ENCODE results near the gene PDE9A.

Gene PDE9A

GRCh38 chr21:42642219-42642745, 11.1 kb upstream of the PDE9A start:
- DNase-seq (ENCODE audit: low read depth in 2 of 2) = no peak

GRCh38 chr21:42644223-42645208, 8.9 kb upstream of the PDE9A start:
- DNase-seq (ENCODE audit: low read depth in 2 of 2) = no peak

GRCh38 chr21:42645211-42646075, 8.0 kb upstream of the PDE9A start:
- DNase-seq (ENCODE audit: low read depth in 2 of 2) = no peak

- DNase-seq (ENCODE audit: low read depth in 2 of 2) = no peak
These were observed 7.2 kb upstream of the PDE9A start for GRCh38 chr21:42646076-42646825.

GRCh38 chr21:42646836-42647235, 6.6 kb upstream of the PDE9A start:
- DNase-seq (ENCODE audit: low read depth in 2 of 2) = no peak

- DNase-seq (ENCODE audit: low read depth in 2 of 2) = no peak
These were observed 4.8 kb upstream of the PDE9A start for GRCh38 chr21:42648606-42649005.

GRCh38 chr21:42649122-42650032, 4.0 kb upstream of the PDE9A start:
- DNase-seq (ENCODE audit: low read depth in 2 of 2) = no peak

- no peak for DNase-seq (ENCODE audit: low read depth in 2 of 2)
These were observed 3.4 kb upstream of the PDE9A start for GRCh38 chr21:42650033-42650370.

GRCh38 chr21:42650441-42651421, 2.7 kb upstream of the PDE9A start:
- DNase-seq (ENCODE audit: low read depth in 2 of 2) = no peak

- DNase-seq (ENCODE audit: low read depth in 2 of 2) = no peak
These were observed 1.7 kb upstream of the PDE9A start for GRCh38 chr21:42651515-42652401.

GRCh38 chr21:42652527-42653230, 742 bp upstream of the PDE9A start:
- DNase-seq (ENCODE audit: low read depth in 2 of 2) = no peak

GRCh38 chr21:42654179-42654912, 925 bp downstream of the PDE9A start:
- no peak for DNase-seq (ENCODE audit: low read depth in 2 of 2)

GRCh38 chr21:42654913-42655795, 1.7 kb downstream of the PDE9A start:
- DNase-seq (ENCODE audit: low read depth in 2 of 2) = no peak

- no peak for DNase-seq (ENCODE audit: low read depth in 2 of 2)
These were observed 2.7 kb downstream of the PDE9A start for GRCh38 chr21:42655796-42656770.

- no peak for DNase-seq (ENCODE audit: low read depth in 2 of 2)
These were observed 3.5 kb downstream of the PDE9A start for GRCh38 chr21:42656872-42657271.

Measured in stimulated activated CD4-positive, alpha-beta T cell treated with anti-CD3 and anti-CD28 coated beads, Interleukin-1b, Interleukin-23, amount 100 ng/mL, for 4 hours (primary cell).